GM15510 (cell line): Measurements from ENCODE around the gene GPRC5B.

ENCODE experiments used
- POLR2A ChIP-seq: IDR thresholded peaks from 3 replicates; pipeline ENCODE4 v1.6.1; 2011; ENCODE audit warnings: borderline replicate concordance; ENCODE audit not compliant: insufficient read length; ENCODE audit errors: extremely low read depth

GPRC5B gene

DNA sequence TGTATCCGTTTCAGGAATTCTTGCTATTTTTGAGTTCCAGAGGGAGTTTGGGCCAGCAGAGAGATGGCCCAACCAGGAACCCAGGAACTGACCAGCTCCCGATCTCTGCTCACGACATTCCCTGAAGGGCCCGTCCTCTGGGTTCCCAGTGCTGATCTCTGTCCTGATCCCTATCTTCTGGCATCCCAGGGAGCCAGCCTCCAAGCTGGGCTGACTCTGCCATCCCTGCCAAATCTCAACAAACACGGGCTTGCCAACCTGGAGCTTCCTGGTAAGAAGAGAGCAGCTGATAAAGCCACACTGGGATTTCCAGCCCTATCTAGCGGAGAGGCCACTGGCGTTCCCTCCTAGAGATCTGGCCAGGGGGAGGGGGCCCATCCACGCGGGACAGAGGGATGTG lies 16.2 kb downstream of the GPRC5B start:
- TF ChIP-seq POLR2A = no peak

DNA sequence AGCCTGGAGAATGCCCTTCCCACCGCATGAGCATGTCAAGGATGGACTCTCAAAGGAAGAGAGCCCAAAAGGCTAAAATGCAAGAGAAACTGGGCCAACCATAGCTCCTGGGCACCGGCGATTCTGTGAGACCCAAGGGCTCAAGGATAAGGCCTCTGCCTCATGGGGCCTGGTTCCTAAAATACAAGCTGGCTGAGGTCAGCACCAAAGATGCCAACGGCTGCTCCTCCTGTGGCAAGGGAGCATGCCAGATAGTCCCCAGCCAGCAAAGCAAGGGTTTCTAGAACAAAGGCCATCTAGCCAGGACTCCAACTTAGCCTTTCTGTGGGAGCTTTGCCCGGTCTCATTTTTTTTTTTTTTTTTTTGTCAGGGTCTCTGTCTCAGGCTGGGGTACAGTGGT lies 20.1 kb downstream of the GPRC5B start:
- TF ChIP-seq POLR2A = no peak

DNA sequence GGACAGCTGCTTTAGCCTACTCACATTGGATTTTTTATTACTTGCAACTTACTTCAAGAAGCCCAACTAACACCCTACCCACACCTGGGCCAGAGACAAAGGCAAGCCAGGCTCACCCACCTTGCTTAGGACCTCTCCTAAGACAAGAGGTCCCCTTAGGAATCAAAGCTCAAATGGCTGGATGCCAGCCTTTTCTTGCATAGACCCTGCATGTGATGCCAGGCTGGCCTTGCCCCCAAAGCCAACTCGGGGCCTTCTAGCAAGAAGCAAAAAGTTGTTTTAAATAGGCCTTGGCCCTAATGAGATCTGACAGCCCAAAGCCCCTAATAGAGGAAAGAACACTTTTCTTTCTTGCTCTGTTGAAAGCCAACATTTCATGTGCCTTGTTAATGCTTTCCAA lies 20.7 kb downstream of the GPRC5B start:
- no peak for TF ChIP-seq POLR2A

DNA sequence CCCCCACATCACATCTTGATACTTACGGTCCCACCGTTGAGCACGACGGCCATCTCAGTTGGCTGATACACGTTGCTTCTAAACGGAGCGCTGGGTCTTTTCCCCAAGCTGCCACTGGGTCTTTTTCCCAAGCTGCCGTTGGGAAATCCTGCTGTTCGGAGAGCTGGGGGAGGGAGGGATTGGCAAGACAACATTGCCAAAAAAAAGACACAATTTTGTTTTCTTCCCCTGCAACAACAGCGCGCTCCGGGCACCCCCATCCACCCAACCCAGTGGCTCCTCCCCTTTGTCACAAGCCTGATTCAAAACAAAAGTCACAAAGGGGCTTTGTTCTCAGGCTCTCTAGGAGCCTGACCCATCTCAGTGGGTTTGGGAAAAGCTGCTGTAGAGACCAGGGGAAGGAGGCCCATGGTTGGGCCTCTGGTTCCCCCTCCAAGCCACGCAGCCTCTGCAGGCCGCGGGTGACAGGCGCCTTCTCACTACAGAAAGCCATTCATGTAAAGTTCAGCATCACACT lies 22.8 kb downstream of the GPRC5B start:
- no peak for TF ChIP-seq POLR2A

DNA sequence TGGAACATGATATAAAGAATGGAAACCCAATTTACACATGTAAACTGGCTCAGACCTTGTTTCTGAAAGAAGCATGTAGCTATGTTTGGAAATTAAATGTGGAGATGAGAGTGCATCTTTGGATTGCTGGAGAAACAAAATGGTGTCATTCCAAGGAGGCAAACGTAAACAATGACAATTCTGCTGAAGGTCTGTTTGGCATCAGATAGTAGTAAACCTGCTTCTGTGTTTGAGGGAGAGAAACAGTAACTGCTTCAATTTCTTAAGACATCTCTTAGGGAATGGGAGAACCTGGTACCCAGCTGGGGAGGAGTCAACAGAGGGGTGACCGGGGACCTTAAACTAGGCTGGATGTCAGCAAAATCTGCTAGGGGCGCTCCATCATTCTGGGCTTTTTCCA lies 23.5 kb downstream of the GPRC5B start:
- no peak for TF ChIP-seq POLR2A

DNA sequence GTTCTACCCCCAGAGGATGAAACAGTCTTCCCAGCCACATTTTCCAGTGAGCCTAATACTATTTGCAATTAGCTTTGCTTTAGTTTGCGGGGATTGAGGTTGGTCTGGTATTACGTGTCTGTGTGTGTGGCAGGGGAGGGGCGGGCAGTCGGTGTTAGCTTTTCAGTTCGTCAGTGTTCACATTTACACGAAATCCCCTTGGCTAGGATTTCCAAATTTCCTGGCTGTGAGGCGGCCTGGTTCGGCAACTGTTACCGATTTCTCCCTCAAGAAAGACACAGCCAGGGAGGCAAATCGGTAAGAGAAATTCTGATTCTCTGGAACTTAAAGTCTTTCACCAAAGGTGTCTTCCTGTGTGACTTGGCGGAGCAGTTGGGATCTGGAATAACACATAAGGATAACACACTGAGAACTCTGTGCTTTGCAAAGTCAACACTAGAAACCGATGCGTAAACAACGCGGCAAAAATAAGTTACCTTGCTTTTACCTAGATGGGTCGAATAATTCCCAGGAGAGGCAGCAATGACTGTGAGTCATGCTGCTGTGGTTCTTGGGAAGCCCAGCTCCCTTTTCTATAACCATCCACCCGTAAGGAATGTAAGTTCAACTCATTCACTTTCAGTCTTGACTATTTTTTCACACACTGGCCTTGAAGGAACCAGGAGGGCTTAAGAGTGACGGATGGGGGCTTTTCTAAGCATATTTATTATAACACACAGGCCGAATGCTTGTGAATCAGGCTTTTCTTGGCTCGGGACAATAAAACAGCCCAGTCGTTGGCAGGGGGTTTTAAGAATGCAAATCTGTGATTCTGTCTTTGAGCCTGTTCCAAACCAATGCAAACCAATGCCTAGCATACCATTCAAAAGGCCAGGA lies 24.2 kb downstream of the GPRC5B start:
- no peak for TF ChIP-seq POLR2A

DNA sequence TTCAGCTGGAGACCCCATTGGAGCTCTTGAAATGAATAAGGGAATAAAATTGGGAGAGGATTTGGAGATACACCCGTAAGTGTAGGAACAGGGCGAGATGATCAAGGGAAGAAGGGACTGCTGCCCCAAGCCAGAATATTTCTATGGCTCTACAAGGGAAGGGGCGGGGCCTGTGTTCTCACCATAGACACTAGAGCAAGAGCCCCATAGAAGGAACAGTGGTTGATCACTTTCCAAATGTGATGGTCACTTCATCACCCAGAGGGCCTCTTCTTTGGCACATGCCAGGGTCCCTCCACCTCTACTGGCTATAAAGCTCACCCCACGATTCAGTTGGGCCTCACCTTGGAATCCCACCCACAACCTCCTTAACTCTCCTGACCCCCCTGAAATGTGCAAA lies 25.0 kb downstream of the GPRC5B start:
- no peak for TF ChIP-seq POLR2A

DNA sequence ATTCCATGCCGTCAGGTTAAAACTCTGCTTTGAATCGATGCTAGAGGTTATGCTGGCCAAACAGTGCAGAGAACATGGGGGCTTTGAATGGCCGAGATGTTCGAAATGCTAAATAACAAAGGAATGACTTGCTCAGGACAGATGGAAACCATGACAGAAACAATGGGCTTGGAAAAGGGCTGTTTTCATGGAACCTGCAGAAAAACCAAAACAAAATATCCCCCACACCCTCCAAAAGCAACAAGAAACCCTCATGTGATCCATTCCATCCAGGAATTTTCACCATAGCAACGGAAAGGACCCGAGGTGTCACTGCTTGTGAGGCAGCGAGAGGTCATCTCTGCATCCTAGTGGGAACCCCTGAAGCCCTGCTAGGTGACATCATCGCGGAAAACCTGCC lies 25.5 kb downstream of the GPRC5B start:
- TF ChIP-seq POLR2A = no peak

DNA sequence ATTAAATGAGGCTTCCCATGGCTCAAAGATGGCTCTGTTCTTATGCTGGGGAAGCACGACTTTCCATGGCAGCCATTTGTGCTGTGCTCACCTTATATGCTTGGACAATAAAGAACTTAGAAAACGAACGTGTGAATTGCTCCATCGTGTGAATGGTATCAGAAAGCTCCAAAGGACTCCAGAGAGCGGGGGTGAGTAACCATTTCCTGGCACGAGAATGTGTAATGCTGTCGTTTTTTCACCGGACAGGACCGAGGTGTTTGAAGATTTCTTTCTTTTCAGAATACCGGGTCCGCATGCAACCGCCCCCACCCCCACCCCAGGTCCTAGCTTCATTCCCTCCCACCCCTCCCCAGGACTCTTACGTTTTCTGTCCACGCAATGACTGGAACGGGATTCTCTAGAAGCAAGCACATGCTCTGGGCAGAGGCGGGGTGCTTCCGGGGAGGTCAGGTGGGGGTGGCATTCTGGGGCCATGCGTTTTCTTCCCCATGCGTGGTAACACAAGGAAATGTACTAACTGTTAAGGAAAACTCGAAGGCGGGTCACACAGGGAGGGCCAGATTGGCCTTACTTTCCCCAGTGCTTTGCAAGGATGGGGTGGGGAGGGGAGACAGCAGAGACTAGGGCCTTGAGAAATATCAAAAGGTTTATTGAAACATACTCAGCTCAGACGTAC lies 26.2 kb downstream of the GPRC5B start:
- TF ChIP-seq POLR2A = no peak

DNA sequence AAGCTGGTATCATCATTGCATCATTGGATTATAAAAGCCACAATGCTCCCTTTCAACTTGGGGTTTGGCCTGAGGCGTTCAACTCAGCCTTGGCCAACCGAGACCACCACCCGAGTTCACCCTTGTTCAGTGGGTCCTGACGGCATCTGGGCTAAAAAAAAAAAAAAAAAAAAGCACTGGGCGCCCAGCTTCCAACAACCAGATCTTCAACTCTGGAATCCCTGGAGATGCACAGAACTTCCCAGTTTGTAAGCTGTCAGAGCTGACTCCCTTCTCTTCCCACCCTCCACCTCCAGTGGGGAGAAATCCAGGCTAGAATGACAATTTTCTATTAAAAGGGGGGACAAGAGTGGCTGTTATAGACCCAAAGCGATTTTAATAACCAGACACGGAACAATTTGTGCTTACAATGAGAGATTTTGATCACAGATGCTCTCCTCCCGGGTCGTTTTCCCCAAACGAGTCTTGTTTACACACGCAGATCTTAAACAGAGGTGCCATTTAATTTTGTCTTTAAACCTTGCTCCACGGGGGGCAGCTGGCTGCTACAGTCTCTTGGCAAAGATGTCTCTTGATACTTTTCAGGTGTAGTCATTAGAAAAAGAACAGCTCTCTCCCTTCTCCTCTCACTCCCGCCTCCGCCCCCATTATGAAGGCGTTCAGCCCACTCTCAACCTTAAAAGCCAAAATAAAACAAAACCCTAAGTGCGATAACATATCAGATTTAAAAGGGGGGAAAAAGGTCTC lies 26.9 kb downstream of the GPRC5B start:
- TF ChIP-seq POLR2A = no peak

DNA sequence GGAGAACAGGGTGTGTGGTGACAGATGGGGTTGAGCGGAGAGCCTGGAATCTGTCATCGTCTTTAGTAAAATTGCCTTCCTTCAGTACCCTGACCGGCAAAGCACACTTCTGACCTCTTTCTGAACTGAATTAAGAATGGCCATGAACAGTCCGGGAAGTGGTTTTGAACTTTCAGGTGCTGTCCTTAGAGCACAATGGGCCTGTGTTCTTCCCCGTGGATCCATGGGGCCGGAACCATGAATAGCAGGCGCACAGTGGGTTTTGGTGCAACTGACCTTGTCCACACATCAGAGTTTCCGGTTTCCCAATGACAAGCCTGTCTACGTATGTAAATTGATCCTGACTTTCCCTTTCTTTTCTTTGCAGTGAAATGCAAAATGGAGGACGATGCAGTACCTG lies 28.5 kb downstream of the GPRC5B start:
- TF ChIP-seq POLR2A = no peak

DNA sequence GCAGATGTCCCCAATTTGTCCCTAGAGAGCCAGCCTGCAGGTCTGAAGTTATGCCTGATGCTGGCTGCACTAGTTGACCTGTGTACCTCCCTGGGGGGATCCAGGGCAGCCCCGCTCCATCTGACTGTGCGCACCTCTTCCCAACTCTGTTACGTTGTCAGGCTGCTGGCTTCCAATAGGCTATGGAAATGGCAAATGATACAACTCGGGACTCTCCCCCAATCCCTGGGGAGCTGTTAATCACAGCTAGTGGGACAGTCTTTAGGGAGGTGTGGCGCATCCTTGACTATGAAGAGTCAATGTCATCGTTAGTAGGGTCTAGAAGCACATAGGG lies 30.1 kb downstream of the GPRC5B start:
- TF ChIP-seq POLR2A = no peak

DNA sequence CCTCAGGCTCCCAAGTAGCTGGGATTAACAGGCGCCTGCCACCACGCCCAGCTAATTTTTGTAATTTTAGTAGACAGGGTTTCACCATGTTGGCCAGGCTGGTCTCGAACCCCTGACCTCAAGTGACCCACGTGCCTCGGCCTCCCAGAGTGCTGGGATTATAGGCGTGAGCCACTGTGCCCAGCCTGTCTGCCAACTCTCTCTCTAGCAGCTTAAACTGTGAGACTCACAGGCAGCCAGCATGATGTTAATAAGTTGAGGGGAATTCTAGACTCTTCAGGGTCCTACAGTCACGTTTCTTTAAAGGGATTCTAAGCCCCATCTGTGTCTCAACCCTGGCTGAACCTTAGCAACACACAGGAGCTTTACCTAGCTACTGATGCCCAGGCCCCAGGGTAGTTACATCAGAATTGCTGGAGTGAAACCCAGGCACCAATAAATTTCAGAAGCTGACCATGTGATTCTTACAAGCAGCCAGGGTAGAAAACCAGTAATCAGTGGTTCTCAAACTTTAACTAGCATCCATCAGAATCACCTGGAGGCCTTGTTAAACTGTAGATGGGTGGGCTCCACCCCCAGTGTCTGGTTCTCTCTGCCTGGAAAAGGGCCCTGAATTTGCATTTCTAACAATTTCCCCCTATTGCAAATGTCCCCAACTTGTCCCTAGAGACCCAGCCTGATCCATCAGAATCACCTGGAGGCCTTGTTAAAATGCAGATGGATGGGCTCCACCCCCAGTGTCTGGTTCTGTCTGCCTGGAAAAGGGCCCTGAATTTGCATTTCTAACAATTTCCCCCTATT lies 30.7 kb downstream of the GPRC5B start:
- no peak for TF ChIP-seq POLR2A

DNA sequence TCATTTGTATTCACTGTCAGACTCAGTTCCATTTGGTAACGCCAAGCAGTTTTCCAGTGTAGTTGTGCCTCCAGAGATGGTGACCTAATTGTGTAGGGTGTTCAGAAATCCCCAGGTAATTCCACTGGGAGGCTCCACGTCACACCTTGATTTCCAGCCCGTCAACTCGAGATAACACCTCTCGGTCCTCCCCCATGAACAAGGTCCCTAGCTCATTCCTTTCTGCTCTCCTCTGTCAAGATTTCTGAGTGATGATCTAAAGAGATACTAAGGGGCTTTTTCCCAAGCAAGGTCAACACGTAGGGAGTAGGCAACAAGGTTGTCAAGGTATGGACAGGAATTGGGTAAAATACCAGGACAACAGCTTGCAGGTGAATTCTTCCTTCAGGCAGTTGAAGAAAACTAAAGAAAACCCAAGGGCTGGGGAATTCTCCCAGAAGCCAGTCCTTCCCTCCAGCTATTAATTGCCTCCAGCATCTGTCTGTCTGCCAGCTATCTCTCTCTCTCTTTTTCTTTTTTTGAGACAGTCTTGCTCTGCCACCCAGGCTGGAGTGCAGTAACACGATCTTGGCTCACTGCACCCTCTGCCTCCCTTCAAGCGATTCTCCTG lies 31.4 kb downstream of the GPRC5B start:
- no peak for TF ChIP-seq POLR2A
